ENCODE measurements around the gene DEPDC5.
"Not testable (repeated sequence)": the region's sequence is repeated elsewhere in the genome, so short reads cannot be mapped to it uniquely, and the experiment has no call there.

DNA sequence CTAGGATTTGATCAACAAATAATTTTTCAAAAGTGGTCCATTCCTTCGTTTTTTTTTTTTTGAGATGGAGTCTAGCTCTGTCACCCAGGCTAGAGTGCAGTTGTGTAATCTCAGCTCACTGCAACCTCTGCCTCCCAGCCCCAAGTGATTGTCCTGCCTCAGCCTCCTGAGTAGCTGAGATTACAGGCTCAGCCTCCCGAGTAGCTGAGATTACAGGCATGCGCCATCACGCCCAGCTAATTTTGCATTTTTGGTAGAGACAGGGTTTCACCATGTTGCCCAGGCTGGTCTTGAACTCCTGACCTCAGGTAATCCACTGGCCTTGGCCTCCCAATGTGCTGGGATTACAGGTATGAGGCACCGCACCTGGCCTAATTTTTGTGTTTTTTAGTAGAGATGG is 5.0 kb downstream of the DEPDC5 start:
- TF ChIP-seq, protein P1, sequence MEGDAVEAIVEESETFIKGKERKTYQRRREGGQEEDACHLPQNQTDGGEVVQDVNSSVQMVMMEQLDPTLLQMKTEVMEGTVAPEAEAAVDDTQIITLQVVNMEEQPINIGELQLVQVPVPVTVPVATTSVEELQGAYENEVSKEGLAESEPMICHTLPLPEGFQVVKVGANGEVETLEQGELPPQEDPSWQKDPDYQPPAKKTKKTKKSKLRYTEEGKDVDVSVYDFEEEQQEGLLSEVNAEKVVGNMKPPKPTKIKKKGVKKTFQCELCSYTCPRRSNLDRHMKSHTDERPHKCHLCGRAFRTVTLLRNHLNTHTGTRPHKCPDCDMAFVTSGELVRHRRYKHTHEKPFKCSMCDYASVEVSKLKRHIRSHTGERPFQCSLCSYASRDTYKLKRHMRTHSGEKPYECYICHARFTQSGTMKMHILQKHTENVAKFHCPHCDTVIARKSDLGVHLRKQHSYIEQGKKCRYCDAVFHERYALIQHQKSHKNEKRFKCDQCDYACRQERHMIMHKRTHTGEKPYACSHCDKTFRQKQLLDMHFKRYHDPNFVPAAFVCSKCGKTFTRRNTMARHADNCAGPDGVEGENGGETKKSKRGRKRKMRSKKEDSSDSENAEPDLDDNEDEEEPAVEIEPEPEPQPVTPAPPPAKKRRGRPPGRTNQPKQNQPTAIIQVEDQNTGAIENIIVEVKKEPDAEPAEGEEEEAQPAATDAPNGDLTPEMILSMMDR (IDR thresholded peaks at IDR 0.05): not testable (repeated sequence)
- not testable (repeated sequence) for TF ChIP-seq POLR2A (IDR thresholded peaks at IDR 0.05)
